Hepatocyte (in vitro differentiated cells): Measurements from ENCODE around the gene KDM4B.

Source experiments
- EZH2 ChIP-seq: fragments of 200-600 bp; sonication (generic); IDR thresholded peaks from 2 replicates; pipeline ENCODE4 v1.6.1; 2016; ENCODE audit warnings: antibody characterized with exemption, mild to moderate bottlenecking, borderline replicate concordance
- TF ChIP-seq, protein P1 (sequence below): fragments of 200-600 bp; sonication (generic); IDR thresholded peaks from 2 replicates; pipeline ENCODE4 v1.5.1; 2016; ENCODE audit warnings: antibody characterized with exemption, mild to moderate bottlenecking; ENCODE audit not compliant: poor library complexity

DNA sequence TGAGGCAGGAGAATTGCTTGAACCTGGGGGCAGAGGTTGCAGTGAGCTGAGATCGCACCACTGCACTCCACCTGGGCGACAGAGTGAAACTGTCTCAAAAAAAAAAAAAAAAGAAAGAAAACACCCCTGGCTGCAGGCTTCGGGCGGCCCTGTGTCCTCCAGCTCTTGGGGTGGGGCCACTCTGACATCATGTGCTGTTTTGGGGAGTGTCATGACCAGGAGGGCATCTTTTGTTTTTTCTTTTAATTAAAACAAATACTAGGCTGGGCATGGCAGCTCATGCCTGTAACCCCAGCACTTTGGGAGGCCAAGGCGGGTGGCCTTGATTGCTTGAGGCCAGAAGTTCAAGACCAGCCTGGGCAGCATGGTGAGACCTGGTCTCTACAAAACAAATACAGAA is 52.1 kb downstream of the KDM4B start:
- TF ChIP-seq, protein P1, sequence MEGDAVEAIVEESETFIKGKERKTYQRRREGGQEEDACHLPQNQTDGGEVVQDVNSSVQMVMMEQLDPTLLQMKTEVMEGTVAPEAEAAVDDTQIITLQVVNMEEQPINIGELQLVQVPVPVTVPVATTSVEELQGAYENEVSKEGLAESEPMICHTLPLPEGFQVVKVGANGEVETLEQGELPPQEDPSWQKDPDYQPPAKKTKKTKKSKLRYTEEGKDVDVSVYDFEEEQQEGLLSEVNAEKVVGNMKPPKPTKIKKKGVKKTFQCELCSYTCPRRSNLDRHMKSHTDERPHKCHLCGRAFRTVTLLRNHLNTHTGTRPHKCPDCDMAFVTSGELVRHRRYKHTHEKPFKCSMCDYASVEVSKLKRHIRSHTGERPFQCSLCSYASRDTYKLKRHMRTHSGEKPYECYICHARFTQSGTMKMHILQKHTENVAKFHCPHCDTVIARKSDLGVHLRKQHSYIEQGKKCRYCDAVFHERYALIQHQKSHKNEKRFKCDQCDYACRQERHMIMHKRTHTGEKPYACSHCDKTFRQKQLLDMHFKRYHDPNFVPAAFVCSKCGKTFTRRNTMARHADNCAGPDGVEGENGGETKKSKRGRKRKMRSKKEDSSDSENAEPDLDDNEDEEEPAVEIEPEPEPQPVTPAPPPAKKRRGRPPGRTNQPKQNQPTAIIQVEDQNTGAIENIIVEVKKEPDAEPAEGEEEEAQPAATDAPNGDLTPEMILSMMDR = no peak
- no peak for TF ChIP-seq EZH2
